Lung (tissue), 12 donors: Measurements from ENCODE around the gene PUDP. TPM values are rescaled to one million over a fixed set of nuclear protein-coding genes. Genes with fewer than 3 reads are reported as not detected.

ENCODE experiments used
- ATAC-seq: fragments of 200-7000 bp; cut with Tn5 transposase; one replicate; pipeline ENCODE4 v1.9.1; 2020; ENCODE audit warnings: moderate number of reproducible peaks; ENCODE audit not compliant: insufficient read depth, low FRiP score
- DNase-seq, 3 donors: peaks; one replicate each; pipeline ENCODE4 v3.0.0-alpha.2; 2013 to 2017
- H3K27ac ChIP-seq, 2 donors: one replicate each; pipeline ENCODE4 v1.5.1; 2013; ENCODE audit warnings: mild to moderate bottlenecking in 2 of 2, moderate library complexity in 2 of 2, control low read depth in 1 of 2, inconsistent platforms in 1 of 2, low read depth in 1 of 2, low read length in 1 of 2
- H3K27me3 ChIP-seq, 3 donors: one replicate each; pipeline ENCODE4 v1.5.1; 2013; ENCODE audit warnings: low read length in 2 of 3; ENCODE audit not compliant: control insufficient read depth in 3 of 3, insufficient read depth in 3 of 3
- H3K36me3 ChIP-seq, 4 donors: one replicate each; pipeline ENCODE4 v1.5.1; 2013; ENCODE audit warnings: low read length in 4 of 4, mild to moderate bottlenecking in 1 of 4, moderate library complexity in 1 of 4; ENCODE audit not compliant: control insufficient read depth in 4 of 4, insufficient read depth in 4 of 4
- H3K4me1 ChIP-seq, 5 donors: one replicate each; pipeline ENCODE4 v1.5.1; 2013; ENCODE audit warnings: low read length in 5 of 5, mild to moderate bottlenecking in 2 of 5, moderate library complexity in 1 of 5; ENCODE audit not compliant: control insufficient read depth in 5 of 5, insufficient read depth in 5 of 5
- H3K4me3 ChIP-seq: one replicate; pipeline ENCODE4 v1.5.1; 2013; ENCODE audit warnings: mild to moderate bottlenecking, control low read depth, moderate library complexity
- H3K9ac ChIP-seq, 2 donors: one replicate each; pipeline ENCODE4 v1.5.1; 2013; ENCODE audit warnings: low read length in 2 of 2, control low read depth in 1 of 2; ENCODE audit not compliant: insufficient read depth in 1 of 2
- H3K9me3 ChIP-seq, 4 donors: one replicate each; pipeline ENCODE4 v1.5.1; 2013; ENCODE audit warnings: low read length in 3 of 4, mild to moderate bottlenecking in 1 of 4, moderate library complexity in 1 of 4; ENCODE audit not compliant: control insufficient read depth in 4 of 4, insufficient read depth in 3 of 4
- WGBS, 2 donors: extraction: QIAGEN DNeasy Blood & Tissue Kit; methylation state at CpG; one replicate each; pipeline ENCODE4 v1.1.7; 2013; 5-methylcytosine and 5-hydroxymethylcytosine counted together
- polyA plus RNA-seq, 2 donors: library from polyadenylated mRNA; stranded (reverse); fragments of 200-250 nt; gene quantifications; one replicate each; pipeline ENCODE4 v1.2.1, GENCODE V29; 2013
- total RNA-seq, 2 donors: library from RNA; depleted of rRNA in 1 of 2; stranded (reverse); fragments of >200 nt in 1 of 2; gene quantifications; one replicate each; pipeline ENCODE4 v1.2.1, GENCODE V29; 2014 to 2021
- TF ChIP-seq, protein P1 (sequence below): IDR thresholded peaks from 2 replicates; pipeline ENCODE4 v1.5.1; 2012; ENCODE audit warnings: mild to moderate bottlenecking; ENCODE audit errors: control extremely low read depth, extremely low read depth
- donor health status: control.
- donor health status: control.
- donor health status: Bipolar disorder and iron deficiency.
- donor health status: healthy.
- donor health status: DM: yes; HTN: yes; CAD: no.

Gene PUDP
- total and polyA plus RNA-seq, 4 donors, result 12.1 to 24.5 (median 15.0) TPM

DNA sequence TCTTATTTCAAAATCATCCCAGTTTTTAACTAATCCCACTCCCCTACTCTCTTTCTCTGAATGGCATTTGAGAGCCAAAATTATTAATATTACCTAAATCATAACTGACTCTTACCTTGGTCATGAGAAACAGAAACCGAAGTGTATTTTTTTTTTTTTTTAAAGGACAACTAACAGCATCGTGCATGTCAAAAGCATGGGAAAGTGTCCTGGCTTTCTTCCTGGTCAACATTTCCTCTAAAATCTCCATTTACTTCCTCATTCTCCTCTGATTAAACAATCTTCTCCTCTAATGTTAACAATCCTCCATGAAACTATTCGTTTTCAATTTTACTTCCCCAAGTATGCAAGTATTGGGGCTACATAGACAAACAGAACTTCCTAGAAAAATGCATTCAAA lies 2.5 kb downstream of the PUDP start:
- ATAC-seq (no peak), DNase-seq (no peak)
- WGBS, 2 donors, result 12 to 13% methylated on average over 3 of the region's 3 CpGs
- H3K36me3 ChIP-seq, result peaks cover 0 to 2% (median 0%) of the 10 kb centered on the region in 4 donors
- H3K9ac ChIP-seq, result no peak overlapping the region
- H3K27me3 ChIP-seq, result peaks cover 0 to 31% (median 5%) of the 10 kb centered on the region in 3 donors
- H3K27ac ChIP-seq, result no peak overlapping the region
- TF ChIP-seq, protein P1, sequence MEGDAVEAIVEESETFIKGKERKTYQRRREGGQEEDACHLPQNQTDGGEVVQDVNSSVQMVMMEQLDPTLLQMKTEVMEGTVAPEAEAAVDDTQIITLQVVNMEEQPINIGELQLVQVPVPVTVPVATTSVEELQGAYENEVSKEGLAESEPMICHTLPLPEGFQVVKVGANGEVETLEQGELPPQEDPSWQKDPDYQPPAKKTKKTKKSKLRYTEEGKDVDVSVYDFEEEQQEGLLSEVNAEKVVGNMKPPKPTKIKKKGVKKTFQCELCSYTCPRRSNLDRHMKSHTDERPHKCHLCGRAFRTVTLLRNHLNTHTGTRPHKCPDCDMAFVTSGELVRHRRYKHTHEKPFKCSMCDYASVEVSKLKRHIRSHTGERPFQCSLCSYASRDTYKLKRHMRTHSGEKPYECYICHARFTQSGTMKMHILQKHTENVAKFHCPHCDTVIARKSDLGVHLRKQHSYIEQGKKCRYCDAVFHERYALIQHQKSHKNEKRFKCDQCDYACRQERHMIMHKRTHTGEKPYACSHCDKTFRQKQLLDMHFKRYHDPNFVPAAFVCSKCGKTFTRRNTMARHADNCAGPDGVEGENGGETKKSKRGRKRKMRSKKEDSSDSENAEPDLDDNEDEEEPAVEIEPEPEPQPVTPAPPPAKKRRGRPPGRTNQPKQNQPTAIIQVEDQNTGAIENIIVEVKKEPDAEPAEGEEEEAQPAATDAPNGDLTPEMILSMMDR, result no peak
- no peak overlapping the region for H3K4me3 ChIP-seq
- no peaks in the 10 kb centered on the region for H3K9me3 ChIP-seq
- H3K4me1 ChIP-seq, result peaks cover 0 to 9% (median 0%) of the 10 kb centered on the region in 5 donors

DNA sequence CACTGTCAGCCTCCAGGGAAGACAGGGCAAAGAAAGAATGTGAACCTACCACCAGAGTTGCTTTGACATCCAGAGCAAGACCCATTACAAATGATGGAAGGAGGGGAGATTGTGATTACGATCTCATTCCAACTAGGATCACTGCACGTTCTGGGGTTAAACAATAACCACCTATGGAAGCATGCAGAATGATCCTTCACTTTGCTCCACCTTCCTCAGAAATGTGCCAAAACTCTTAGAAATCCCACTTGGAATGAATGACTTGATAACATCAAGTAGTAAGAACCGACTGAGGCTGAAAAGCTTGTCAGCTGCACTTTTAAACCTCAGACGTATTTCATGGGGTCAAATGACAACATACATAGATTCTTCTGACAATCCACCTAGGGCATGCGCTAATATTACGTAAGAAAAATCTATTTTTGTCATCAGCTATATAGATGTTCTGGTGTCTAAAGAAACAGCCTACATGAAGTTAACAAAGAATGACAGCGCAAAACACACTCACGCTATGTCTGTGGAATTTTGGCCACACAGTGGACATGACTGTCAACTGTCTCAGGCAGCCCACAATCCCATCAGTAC lies 3.9 kb downstream of the PUDP start:
- DNase-seq (no peak), ATAC-seq (no peak)
- H3K9me3 ChIP-seq, result peaks cover 0 to 2% (median 0%) of the 10 kb centered on the region in 4 donors
- H3K27me3 ChIP-seq, result peaks cover 0 to 25% (median 5%) of the 10 kb centered on the region in 3 donors
- no peak overlapping the region for H3K4me3 ChIP-seq
- H3K9ac ChIP-seq, result no peak overlapping the region
- peak overlapping the region in 1 of 2 donors; percentile 62 for H3K27ac ChIP-seq
- H3K4me1 ChIP-seq, result peaks cover 0 to 9% (median 0%) of the 10 kb centered on the region in 5 donors
- WGBS, 2 donors, result 71 to 72% methylated on average over 8 of the region's 8 CpGs
- peaks cover 0 to 2% (median 0%) of the 10 kb centered on the region in 4 donors for H3K36me3 ChIP-seq
- TF ChIP-seq, protein P1, result no peak

DNA sequence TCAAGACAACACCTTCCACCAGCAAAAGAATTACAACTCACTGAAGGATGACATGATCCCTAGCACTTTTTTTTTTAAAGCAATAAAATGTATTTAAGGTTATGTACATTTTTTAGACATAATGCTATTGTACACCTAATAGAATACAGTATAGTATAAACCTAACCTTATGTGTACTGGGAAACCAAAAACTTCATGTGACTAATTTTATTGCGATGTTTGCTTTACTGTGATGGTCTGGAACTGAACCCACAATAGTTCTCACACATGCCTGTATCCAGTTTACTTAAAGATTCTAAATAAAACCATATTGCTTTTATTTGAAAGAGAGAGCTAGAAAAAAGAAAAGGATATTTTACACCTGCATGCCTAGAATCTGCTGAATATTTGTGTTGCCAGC lies 4.9 kb downstream of the PUDP start:
- H3K9me3 ChIP-seq, result peaks cover 0 to 2% (median 0%) of the 10 kb centered on the region in 4 donors
- ATAC-seq (no peak), DNase-seq (no peak)
- H3K9ac ChIP-seq, result no peak overlapping the region
- H3K36me3 ChIP-seq, result peaks cover 0 to 2% (median 0%) of the 10 kb centered on the region in 4 donors
- peaks cover 0 to 9% (median 0%) of the 10 kb centered on the region in 5 donors for H3K4me1 ChIP-seq
- no peak overlapping the region for H3K27ac ChIP-seq
- 96 to 97% methylated on average over 1 of the region's 1 CpG for WGBS, 2 donors
- peaks cover 0 to 23% (median 5%) of the 10 kb centered on the region in 3 donors for H3K27me3 ChIP-seq
- no peak overlapping the region for H3K4me3 ChIP-seq
- TF ChIP-seq, protein P1, result no peak
